Type B pancreatic cell (in vitro differentiated cells): Measurements from ENCODE around the gene MYO16. TPM values are rescaled to one million over a fixed set of nuclear protein-coding genes. Genes with fewer than 3 reads are reported as not detected.
"Not testable (repeated sequence)": the region's sequence is repeated elsewhere in the genome, so short reads cannot be mapped to it uniquely, and the experiment has no call there.

Experiments used
- DNase-seq: peaks from one replicate; pipeline ENCODE4 v3.0.0; 2021; ENCODE audit warnings: mixed read lengths; ENCODE audit not compliant: unreplicated experiment; ENCODE audit errors: extremely low spot score
- H3K27ac Mint-ChIP-seq: 2 replicates; pipeline ENCODE4 v1.8.0; 2021; ENCODE audit warnings: mild to moderate bottlenecking, mixed read lengths
- H3K27me3 Mint-ChIP-seq: 2 replicates; pipeline ENCODE4 v1.8.0; 2021; ENCODE audit warnings: mixed read lengths
- H3K36me3 Mint-ChIP-seq: 2 replicates; pipeline ENCODE4 v1.8.0; 2021; ENCODE audit warnings: mixed read lengths
- H3K4me1 Mint-ChIP-seq: one replicate; pipeline ENCODE4 v1.8.0; 2021; ENCODE audit warnings: mixed read lengths; ENCODE audit not compliant: unreplicated experiment
- H3K4me3 Mint-ChIP-seq: 2 replicates; pipeline ENCODE4 v1.8.0; 2021; ENCODE audit warnings: mild to moderate bottlenecking, mixed read lengths
- H3K9me3 Mint-ChIP-seq: 2 replicates; pipeline ENCODE4 v1.8.0; 2021; ENCODE audit warnings: mixed read lengths
- total RNA-seq: library from RNA; stranded (reverse); gene quantifications from 2 replicates; pipeline ENCODE4 v1.2.1, GENCODE V29; 2021; ENCODE audit warnings: low replicate concordance
- TF ChIP-seq, protein P1 (sequence below): fragments of 200-600 bp; sonication (generic); conservative IDR thresholded peaks from 2 replicates; pipeline ENCODE4 v1.5.0; 2021; ENCODE audit warnings: antibody characterized with exemption, mild to moderate bottlenecking

MYO16 gene
- total RNA-seq, 1 donor from 2014 or later = 1.5 TPM

DNA sequence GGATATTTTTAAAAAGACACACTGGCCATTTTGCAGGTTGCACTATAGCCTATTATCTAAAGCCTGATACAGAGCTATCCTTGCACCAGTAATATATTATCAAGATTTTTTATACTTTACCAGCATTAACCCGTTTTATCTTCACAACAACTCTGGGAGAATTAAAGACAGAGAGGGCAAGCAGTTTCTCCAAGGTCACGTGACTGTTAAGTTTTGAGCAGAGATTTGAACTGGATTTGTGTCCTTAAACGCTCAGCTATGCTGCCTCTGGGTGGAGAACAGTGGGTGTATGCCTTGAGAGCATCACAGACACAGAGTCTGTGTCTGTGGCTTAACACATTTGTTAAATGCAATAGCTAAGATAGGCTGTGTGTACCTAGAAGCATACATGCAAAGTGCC is 147.2 kb downstream of the MYO16 start:
- DNase-seq = no peak
- H3K36me3 Mint-ChIP-seq = no peaks in the 10 kb centered on the region
- peaks cover 8% of the 10 kb centered on the region for H3K4me1 Mint-ChIP-seq
- peaks cover 5% of the 10 kb centered on the region for H3K9me3 Mint-ChIP-seq
- TF ChIP-seq, protein P1, sequence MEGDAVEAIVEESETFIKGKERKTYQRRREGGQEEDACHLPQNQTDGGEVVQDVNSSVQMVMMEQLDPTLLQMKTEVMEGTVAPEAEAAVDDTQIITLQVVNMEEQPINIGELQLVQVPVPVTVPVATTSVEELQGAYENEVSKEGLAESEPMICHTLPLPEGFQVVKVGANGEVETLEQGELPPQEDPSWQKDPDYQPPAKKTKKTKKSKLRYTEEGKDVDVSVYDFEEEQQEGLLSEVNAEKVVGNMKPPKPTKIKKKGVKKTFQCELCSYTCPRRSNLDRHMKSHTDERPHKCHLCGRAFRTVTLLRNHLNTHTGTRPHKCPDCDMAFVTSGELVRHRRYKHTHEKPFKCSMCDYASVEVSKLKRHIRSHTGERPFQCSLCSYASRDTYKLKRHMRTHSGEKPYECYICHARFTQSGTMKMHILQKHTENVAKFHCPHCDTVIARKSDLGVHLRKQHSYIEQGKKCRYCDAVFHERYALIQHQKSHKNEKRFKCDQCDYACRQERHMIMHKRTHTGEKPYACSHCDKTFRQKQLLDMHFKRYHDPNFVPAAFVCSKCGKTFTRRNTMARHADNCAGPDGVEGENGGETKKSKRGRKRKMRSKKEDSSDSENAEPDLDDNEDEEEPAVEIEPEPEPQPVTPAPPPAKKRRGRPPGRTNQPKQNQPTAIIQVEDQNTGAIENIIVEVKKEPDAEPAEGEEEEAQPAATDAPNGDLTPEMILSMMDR = no peak
- H3K27ac Mint-ChIP-seq = no peak overlapping the region
- no peaks in the 10 kb centered on the region for H3K27me3 Mint-ChIP-seq
- no peak overlapping the region for H3K4me3 Mint-ChIP-seq

DNA sequence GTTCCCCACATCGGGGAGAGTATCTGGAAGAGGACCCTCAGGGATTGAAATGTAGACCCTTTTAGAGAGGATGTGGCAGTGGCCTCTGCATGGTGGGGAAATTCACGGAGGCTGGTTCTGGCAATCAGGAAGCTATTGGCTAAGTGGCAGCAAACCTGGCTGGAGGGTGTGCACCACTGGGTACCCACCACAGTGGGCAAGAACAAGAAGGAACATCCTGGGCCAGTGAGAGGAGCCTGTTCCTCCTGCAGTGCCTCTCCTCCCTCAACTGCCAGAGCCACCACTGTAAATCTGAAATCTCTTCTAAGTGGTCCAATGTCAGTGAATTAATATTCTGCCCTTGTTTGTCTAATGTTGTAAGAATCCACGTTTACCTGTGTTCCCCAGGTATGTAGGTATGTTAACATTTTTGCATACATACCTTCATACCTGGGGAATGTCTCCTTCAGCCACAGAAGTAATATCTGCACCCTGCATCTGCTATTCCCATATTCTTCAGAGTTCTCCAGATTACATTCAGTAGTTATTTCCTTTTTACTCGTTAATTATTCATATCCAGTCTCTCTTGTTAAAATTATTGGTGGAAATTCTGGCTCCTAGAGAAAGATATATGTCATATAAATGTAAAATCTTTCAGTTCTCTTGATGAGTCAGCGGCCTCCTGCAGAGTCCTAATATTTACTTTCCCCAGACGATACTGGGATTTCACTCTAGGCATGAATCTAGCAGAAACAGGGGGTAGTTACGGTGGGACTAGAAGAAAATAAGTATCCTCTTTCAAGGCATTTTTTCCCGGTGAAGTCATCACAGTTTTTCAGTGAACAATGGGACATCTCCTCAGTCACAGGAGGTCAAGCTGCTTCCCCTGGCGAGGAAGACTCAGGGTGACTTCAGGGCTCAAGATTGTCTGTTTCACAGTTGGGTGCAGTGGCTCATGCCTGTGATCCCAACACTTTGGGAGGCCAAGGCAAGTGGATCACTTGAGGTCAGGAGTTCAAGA is 148.3 kb downstream of the MYO16 start:
- DNase-seq = no peak
- TF ChIP-seq, protein P1 = no peak
- peak overlapping the region; percentile 29 for H3K27ac Mint-ChIP-seq
- H3K9me3 Mint-ChIP-seq = peaks cover 5% of the 10 kb centered on the region
- no peaks in the 10 kb centered on the region for H3K36me3 Mint-ChIP-seq
- H3K4me1 Mint-ChIP-seq = peaks cover 8% of the 10 kb centered on the region
- H3K27me3 Mint-ChIP-seq = no peaks in the 10 kb centered on the region
- H3K4me3 Mint-ChIP-seq = peak overlapping the region; percentile 7

DNA sequence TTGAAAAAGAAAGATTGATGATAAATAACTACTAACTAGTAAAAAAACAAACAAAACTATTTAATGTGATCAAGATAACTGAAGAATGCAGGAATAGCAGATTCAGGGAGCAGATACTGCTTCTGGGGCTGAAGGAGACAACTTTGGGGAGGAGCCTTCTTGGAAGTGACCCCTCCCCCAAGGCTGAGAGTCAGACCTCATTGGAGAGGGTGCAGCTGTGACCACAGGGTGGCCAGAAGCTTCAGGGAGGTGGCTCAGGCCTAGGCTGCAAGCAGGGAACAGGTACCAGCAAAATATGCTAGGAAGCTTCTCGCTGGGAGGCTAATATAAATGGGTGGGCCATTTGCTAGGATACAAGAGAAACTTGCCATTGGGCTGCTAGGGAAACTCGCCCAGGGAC is 149.9 kb downstream of the MYO16 start:
- no peak for DNase-seq
- Mint-ChIP-seq H3K36me3 (no peaks in the 10 kb centered on the region), H3K4me1 (peaks cover 8% of the 10 kb centered on the region), H3K27ac (no peak overlapping the region), H3K9me3 (peaks cover 5% of the 10 kb centered on the region), H3K27me3 (no peaks in the 10 kb centered on the region), H3K4me3 (no peak overlapping the region)
- TF ChIP-seq, protein P1 = no peak

DNA sequence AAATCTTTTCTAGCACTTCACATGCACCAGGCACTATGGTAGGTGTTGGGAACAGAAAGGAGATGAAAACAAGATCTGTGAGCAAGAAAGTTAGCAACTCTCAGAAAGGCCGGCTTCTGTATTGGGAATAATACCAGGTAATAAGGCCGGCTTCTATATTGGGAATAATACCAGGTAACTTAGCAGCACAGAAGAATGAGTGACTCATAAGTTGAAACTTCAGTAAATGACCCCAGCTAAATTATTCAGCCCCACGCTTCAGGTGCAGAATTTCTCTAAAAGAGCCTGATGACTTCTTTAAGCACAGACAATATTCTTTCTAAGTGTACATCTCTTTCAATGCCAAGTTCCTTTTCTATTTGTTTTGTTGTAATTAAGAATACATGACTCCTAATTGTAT is 151.3 kb downstream of the MYO16 start:
- no peak for DNase-seq
- H3K27ac Mint-ChIP-seq = no peak overlapping the region
- peaks cover 8% of the 10 kb centered on the region for H3K4me1 Mint-ChIP-seq
- H3K36me3 Mint-ChIP-seq = no peaks in the 10 kb centered on the region
- TF ChIP-seq, protein P1 = no peak
- H3K4me3 Mint-ChIP-seq = no peak overlapping the region
- no peaks in the 10 kb centered on the region for H3K27me3 Mint-ChIP-seq
- peaks cover 5% of the 10 kb centered on the region for H3K9me3 Mint-ChIP-seq

DNA sequence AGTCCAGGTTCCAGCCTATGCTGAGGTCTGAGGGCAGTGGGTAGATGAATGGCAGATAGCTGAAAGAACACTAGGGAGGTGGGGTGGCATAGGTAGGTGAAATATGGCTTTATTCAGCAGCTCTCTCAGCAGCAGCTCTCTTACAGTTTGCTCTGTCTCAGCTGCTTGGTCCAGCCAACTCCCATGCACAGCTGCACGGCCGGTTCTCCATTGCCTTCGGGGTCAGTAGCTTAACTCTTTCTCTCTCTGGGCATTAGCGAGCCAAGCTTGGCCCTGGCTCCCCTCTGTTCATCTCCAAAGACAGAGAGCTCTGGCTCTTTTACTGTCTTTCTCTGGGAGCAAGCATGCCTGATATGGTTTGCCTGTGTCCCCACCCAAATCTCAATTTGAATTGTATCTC is 151.9 kb downstream of the MYO16 start:
- Mint-ChIP-seq H3K4me3 (no peak overlapping the region), H3K27ac (no peak overlapping the region), H3K4me1 (peaks cover 8% of the 10 kb centered on the region), H3K9me3 (peaks cover 5% of the 10 kb centered on the region), H3K36me3 (no peaks in the 10 kb centered on the region), H3K27me3 (no peaks in the 10 kb centered on the region)
- DNase-seq = no peak
- TF ChIP-seq, protein P1 = no peak

DNA sequence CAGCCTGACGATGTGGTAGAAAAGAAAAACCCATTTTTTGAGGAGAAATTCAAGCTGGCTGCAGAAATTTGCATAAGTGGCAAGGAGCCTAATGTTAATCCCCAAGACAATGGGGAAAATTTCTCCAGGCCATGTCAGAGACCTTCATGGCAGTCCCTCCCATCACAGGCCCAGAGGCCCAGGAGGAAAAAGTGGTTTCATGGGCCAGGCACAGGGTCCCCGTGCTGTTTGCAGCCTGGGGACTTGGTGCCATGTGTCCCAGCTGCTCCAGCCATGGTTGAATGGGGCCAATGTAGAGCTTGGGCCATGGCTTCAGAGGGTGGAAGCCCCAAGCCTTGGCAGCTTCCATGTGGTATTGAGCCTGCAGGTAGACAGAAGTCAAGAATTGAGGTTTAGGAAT is 153.1 kb downstream of the MYO16 start:
- DNase-seq, H3K36me3 Mint-ChIP-seq, H3K4me3 Mint-ChIP-seq, H3K27me3 Mint-ChIP-seq, H3K27ac Mint-ChIP-seq, H3K4me1 Mint-ChIP-seq, H3K9me3 Mint-ChIP-seq: not testable (repeated sequence)
